K562 (cell line): ENCODE data around the gene KRTAP5-1.

ENCODE experiments used
- EZH2 ChIP-seq: IDR thresholded peaks from 2 replicates; pipeline ENCODE4 v1.6.1; 2012; ENCODE audit warnings: low read depth, mild to moderate bottlenecking, inconsistent platforms, low read length, borderline replicate concordance
- MAFG ChIP-seq: fragments of 450-650 bp; conservative IDR thresholded peaks from 2 replicates; pipeline ENCODE4 v1.6.1; 2016; ENCODE audit warnings: missing genetic modification characterization, missing compliant biosample characterization
- MTA1 ChIP-seq: fragments of 450-650 bp; IDR thresholded peaks from 2 replicates; pipeline ENCODE4 v1.6.1; 2017; ENCODE audit warnings: borderline replicate concordance
- TCF7 ChIP-seq: sonication (generic); IDR thresholded peaks from 2 replicates; pipeline ENCODE4 v1.6.1; 2016; ENCODE audit warnings: antibody characterized with exemption, borderline replicate concordance
- TRIM28 ChIP-seq: fragments of 450-650 bp; IDR thresholded peaks from 2 replicates; pipeline ENCODE4 v1.6.1; 2017
- ZNF143 ChIP-seq: sonication (generic); formaldehyde crosslinking; IDR thresholded peaks from 2 replicates; pipeline ENCODE4 v1.9.0; 2022; ENCODE audit warnings: mild to moderate bottlenecking, missing genetic modification reagents
- ZNF184 ChIP-seq: sonication (generic); formaldehyde crosslinking; IDR thresholded peaks from 2 replicates; pipeline ENCODE4 v1.5.0; 2020; ENCODE audit warnings: missing genetic modification reagents
- TF ChIP-seq, protein P1 (sequence below), 2 experiments: fragments of 150-350 bp in 1 of 2; IDR thresholded peaks; 2 replicates each; pipeline ENCODE4 v1.6.1; 2012 to 2016; ENCODE audit warnings: low read depth in 2 of 2, low read length in 2 of 2, mild to moderate bottlenecking in 1 of 2, moderate library complexity in 1 of 2
- TF ChIP-seq, protein P2 (sequence below): fragments of 250-450 bp; sonication (Bioruptor Pico); IDR thresholded peaks from 2 replicates; pipeline ENCODE4 v1.9.0; 2021; ENCODE audit warnings: mild to moderate bottlenecking, inconsistent platforms
- TF ChIP-seq, protein P3 (sequence below), 3 experiments: IDR thresholded peaks in 2 of 3; conservative IDR thresholded peaks in 1 of 3; 2 replicates each; pipeline ENCODE4 v1.5.1; 2011 to 2012; ENCODE audit warnings: low read length in 3 of 3, mild to moderate bottlenecking in 3 of 3, control low read depth in 2 of 3, improper control_type of control experiment in 1 of 3, inconsistent platforms in 1 of 3, low read depth in 1 of 3, mixed read lengths in 1 of 3, moderate library complexity in 1 of 3; ENCODE audit not compliant: insufficient read depth in 2 of 3
- TF ChIP-seq, protein P4 (sequence below): IDR thresholded peaks from 2 replicates; pipeline ENCODE4 v1.6.1; 2014; ENCODE audit warnings: antibody characterized with exemption
- TF ChIP-seq, protein P5 (sequence below): fragments of 450-650 bp; conservative IDR thresholded peaks from 2 replicates; pipeline ENCODE4 v1.6.1; 2016; ENCODE audit warnings: missing genetic modification characterization, low read depth, mild to moderate bottlenecking, missing compliant biosample characterization, moderate library complexity
- TF ChIP-seq, protein P6 (sequence below), 2 experiments: fragments of 450-650 bp in 1 of 2; sonication (generic) in 1 of 2; formaldehyde crosslinking in 1 of 2; IDR thresholded peaks in 1 of 2; conservative IDR thresholded peaks in 1 of 2; 2 replicates each; pipeline versions ENCODE4 v1.6.1 to v1.8.1; 2016 to 2023; ENCODE audit warnings: mild to moderate bottlenecking in 2 of 2, moderate library complexity in 2 of 2, inconsistent platforms in 1 of 2, missing genetic modification reagents in 1 of 2
- TF ChIP-seq, protein P7 (sequence below): IDR thresholded peaks from 2 replicates; pipeline ENCODE4 v1.6.1; 2016; ENCODE audit warnings: missing genetic modification characterization, missing compliant biosample characterization

DNA sequence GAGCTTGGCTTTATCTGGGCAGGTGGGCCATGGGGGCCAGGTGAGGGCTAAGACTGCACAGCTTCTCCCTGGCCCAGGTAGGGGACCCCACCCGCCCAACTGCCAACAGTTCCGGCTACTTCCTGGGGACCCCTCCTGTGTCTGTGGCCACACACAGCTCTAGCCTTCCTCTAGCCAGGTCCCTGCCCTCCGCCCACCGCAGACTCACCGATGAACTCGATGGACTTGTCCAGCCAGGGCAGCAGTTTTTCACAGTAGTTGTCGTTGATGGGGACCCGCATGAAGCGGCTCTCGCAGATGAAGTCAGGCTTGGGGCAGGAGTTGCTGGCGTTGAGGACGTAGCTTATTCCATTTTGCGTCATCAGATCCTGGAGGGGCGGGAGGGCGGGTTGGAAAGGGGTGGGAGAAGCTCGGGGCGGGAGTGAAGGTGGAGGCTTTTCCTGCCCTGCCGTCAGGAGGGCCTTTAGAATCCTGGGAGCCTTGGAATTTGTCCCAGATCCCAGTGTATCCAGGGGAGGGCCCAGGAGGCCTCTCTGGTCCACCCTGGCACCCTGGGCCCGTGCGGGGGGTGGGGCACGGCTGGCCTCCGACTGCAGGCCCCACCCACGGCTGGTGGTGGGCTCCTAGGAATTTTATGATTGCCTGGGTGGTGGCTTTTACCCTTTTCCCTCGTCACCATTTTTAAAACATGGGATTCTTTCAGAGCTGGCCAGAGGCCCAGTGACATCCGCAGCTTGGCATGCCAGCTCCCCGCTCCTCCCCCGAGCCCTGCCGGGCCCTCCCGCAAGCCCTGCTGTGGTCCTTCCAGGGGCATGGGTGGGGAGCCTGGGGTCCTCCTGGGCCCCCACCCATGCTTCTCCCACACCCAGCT lies 26.9 kb downstream of the KRTAP5-1 start:
- TF ChIP-seq TCF7 = no peak
- TF ChIP-seq ZNF184 = no peak
- TF ChIP-seq, protein P1, sequence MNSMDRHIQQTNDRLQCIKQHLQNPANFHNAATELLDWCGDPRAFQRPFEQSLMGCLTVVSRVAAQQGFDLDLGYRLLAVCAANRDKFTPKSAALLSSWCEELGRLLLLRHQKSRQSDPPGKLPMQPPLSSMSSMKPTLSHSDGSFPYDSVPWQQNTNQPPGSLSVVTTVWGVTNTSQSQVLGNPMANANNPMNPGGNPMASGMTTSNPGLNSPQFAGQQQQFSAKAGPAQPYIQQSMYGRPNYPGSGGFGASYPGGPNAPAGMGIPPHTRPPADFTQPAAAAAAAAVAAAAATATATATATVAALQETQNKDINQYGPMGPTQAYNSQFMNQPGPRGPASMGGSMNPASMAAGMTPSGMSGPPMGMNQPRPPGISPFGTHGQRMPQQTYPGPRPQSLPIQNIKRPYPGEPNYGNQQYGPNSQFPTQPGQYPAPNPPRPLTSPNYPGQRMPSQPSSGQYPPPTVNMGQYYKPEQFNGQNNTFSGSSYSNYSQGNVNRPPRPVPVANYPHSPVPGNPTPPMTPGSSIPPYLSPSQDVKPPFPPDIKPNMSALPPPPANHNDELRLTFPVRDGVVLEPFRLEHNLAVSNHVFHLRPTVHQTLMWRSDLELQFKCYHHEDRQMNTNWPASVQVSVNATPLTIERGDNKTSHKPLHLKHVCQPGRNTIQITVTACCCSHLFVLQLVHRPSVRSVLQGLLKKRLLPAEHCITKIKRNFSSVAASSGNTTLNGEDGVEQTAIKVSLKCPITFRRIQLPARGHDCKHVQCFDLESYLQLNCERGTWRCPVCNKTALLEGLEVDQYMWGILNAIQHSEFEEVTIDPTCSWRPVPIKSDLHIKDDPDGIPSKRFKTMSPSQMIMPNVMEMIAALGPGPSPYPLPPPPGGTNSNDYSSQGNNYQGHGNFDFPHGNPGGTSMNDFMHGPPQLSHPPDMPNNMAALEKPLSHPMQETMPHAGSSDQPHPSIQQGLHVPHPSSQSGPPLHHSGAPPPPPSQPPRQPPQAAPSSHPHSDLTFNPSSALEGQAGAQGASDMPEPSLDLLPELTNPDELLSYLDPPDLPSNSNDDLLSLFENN (IDR thresholded peaks at IDR 0.05; ENCODE audit: low read depth in 2 of 2, low read length in 2 of 2) = no peak
- TF ChIP-seq, protein P2, sequence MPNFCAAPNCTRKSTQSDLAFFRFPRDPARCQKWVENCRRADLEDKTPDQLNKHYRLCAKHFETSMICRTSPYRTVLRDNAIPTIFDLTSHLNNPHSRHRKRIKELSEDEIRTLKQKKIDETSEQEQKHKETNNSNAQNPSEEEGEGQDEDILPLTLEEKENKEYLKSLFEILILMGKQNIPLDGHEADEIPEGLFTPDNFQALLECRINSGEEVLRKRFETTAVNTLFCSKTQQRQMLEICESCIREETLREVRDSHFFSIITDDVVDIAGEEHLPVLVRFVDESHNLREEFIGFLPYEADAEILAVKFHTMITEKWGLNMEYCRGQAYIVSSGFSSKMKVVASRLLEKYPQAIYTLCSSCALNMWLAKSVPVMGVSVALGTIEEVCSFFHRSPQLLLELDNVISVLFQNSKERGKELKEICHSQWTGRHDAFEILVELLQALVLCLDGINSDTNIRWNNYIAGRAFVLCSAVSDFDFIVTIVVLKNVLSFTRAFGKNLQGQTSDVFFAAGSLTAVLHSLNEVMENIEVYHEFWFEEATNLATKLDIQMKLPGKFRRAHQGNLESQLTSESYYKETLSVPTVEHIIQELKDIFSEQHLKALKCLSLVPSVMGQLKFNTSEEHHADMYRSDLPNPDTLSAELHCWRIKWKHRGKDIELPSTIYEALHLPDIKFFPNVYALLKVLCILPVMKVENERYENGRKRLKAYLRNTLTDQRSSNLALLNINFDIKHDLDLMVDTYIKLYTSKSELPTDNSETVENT = no peak
- no peak for TF ChIP-seq MTA1
- TF ChIP-seq, protein P3, sequence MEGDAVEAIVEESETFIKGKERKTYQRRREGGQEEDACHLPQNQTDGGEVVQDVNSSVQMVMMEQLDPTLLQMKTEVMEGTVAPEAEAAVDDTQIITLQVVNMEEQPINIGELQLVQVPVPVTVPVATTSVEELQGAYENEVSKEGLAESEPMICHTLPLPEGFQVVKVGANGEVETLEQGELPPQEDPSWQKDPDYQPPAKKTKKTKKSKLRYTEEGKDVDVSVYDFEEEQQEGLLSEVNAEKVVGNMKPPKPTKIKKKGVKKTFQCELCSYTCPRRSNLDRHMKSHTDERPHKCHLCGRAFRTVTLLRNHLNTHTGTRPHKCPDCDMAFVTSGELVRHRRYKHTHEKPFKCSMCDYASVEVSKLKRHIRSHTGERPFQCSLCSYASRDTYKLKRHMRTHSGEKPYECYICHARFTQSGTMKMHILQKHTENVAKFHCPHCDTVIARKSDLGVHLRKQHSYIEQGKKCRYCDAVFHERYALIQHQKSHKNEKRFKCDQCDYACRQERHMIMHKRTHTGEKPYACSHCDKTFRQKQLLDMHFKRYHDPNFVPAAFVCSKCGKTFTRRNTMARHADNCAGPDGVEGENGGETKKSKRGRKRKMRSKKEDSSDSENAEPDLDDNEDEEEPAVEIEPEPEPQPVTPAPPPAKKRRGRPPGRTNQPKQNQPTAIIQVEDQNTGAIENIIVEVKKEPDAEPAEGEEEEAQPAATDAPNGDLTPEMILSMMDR (IDR thresholded peaks at IDR 0.05 in 2 of 3, conservative IDR thresholded peaks at IDR 0.05 in 1 of 3; ENCODE audit: insufficient read depth in 2 of 3, low read depth in 1 of 3, low read length in 3 of 3) = no peak
- no peak for TF ChIP-seq EZH2
- TF ChIP-seq, protein P4, sequence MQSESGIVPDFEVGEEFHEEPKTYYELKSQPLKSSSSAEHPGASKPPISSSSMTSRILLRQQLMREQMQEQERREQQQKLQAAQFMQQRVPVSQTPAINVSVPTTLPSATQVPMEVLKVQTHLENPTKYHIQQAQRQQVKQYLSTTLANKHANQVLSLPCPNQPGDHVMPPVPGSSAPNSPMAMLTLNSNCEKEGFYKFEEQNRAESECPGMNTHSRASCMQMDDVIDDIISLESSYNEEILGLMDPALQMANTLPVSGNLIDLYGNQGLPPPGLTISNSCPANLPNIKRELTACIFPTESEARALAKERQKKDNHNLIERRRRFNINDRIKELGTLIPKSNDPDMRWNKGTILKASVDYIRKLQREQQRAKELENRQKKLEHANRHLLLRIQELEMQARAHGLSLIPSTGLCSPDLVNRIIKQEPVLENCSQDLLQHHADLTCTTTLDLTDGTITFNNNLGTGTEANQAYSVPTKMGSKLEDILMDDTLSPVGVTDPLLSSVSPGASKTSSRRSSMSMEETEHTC = no peak
- TF ChIP-seq, protein P5, sequence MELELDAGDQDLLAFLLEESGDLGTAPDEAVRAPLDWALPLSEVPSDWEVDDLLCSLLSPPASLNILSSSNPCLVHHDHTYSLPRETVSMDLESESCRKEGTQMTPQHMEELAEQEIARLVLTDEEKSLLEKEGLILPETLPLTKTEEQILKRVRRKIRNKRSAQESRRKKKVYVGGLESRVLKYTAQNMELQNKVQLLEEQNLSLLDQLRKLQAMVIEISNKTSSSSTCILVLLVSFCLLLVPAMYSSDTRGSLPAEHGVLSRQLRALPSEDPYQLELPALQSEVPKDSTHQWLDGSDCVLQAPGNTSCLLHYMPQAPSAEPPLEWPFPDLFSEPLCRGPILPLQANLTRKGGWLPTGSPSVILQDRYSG (tag) = no peak
- TF ChIP-seq TRIM28 = no peak
- TF ChIP-seq, protein P6, sequence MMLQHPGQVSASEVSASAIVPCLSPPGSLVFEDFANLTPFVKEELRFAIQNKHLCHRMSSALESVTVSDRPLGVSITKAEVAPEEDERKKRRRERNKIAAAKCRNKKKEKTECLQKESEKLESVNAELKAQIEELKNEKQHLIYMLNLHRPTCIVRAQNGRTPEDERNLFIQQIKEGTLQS (IDR thresholded peaks at IDR 0.05) = no peak
- TF ChIP-seq, protein P6 (CRISPR knock-in tag; conservative IDR thresholded peaks at IDR 0.05) = no peak
- no peak for TF ChIP-seq MAFG (tag)
- TF ChIP-seq, protein P7, sequence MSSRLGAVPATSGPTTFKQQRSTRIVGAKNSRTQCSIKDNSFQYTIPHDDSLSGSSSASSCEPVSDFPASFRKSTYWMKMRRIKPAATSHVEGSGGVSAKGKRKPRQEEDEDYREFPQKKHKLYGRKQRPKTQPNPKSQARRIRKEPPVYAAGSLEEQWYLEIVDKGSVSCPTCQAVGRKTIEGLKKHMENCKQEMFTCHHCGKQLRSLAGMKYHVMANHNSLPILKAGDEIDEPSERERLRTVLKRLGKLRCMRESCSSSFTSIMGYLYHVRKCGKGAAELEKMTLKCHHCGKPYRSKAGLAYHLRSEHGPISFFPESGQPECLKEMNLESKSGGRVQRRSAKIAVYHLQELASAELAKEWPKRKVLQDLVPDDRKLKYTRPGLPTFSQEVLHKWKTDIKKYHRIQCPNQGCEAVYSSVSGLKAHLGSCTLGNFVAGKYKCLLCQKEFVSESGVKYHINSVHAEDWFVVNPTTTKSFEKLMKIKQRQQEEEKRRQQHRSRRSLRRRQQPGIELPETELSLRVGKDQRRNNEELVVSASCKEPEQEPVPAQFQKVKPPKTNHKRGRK (tag) = no peak
- TF ChIP-seq ZNF143 (CRISPR knock-in tag) = no peak
